ENCODE results near the gene ACP7. TPM values are rescaled to one million over a fixed set of nuclear protein-coding genes. Genes with fewer than 3 reads are reported as not detected.
"Not testable (repeated sequence)": the region's sequence is repeated elsewhere in the genome, so short reads cannot be mapped to it uniquely, and the experiment has no call there.

Gene ACP7
- total and polyA plus RNA-seq, 2 experiments from 2014 or later = 0.27 to 0.45 TPM

DNA sequence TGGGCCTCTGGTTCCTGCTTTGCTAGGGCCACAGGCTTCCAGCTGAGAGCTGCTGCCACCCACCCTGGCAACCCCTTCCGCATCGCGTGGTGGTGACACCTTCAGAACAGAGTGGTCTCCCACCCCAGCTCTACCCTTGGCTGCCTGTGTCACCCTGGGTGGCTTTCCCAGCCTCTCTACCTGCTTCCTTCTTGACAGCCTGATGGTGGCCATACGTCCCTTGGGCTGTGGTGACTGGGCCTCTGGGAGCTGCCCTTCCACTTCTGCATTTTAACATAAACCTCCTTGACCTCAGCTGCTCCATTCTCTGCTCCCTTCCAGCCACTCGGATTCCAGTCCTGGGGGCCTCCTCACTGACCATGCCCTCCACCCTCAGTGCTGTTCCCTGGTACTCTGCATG is 58.5 kb downstream of the ACP7 start (continued):
- TF ChIP-seq, protein P1, sequence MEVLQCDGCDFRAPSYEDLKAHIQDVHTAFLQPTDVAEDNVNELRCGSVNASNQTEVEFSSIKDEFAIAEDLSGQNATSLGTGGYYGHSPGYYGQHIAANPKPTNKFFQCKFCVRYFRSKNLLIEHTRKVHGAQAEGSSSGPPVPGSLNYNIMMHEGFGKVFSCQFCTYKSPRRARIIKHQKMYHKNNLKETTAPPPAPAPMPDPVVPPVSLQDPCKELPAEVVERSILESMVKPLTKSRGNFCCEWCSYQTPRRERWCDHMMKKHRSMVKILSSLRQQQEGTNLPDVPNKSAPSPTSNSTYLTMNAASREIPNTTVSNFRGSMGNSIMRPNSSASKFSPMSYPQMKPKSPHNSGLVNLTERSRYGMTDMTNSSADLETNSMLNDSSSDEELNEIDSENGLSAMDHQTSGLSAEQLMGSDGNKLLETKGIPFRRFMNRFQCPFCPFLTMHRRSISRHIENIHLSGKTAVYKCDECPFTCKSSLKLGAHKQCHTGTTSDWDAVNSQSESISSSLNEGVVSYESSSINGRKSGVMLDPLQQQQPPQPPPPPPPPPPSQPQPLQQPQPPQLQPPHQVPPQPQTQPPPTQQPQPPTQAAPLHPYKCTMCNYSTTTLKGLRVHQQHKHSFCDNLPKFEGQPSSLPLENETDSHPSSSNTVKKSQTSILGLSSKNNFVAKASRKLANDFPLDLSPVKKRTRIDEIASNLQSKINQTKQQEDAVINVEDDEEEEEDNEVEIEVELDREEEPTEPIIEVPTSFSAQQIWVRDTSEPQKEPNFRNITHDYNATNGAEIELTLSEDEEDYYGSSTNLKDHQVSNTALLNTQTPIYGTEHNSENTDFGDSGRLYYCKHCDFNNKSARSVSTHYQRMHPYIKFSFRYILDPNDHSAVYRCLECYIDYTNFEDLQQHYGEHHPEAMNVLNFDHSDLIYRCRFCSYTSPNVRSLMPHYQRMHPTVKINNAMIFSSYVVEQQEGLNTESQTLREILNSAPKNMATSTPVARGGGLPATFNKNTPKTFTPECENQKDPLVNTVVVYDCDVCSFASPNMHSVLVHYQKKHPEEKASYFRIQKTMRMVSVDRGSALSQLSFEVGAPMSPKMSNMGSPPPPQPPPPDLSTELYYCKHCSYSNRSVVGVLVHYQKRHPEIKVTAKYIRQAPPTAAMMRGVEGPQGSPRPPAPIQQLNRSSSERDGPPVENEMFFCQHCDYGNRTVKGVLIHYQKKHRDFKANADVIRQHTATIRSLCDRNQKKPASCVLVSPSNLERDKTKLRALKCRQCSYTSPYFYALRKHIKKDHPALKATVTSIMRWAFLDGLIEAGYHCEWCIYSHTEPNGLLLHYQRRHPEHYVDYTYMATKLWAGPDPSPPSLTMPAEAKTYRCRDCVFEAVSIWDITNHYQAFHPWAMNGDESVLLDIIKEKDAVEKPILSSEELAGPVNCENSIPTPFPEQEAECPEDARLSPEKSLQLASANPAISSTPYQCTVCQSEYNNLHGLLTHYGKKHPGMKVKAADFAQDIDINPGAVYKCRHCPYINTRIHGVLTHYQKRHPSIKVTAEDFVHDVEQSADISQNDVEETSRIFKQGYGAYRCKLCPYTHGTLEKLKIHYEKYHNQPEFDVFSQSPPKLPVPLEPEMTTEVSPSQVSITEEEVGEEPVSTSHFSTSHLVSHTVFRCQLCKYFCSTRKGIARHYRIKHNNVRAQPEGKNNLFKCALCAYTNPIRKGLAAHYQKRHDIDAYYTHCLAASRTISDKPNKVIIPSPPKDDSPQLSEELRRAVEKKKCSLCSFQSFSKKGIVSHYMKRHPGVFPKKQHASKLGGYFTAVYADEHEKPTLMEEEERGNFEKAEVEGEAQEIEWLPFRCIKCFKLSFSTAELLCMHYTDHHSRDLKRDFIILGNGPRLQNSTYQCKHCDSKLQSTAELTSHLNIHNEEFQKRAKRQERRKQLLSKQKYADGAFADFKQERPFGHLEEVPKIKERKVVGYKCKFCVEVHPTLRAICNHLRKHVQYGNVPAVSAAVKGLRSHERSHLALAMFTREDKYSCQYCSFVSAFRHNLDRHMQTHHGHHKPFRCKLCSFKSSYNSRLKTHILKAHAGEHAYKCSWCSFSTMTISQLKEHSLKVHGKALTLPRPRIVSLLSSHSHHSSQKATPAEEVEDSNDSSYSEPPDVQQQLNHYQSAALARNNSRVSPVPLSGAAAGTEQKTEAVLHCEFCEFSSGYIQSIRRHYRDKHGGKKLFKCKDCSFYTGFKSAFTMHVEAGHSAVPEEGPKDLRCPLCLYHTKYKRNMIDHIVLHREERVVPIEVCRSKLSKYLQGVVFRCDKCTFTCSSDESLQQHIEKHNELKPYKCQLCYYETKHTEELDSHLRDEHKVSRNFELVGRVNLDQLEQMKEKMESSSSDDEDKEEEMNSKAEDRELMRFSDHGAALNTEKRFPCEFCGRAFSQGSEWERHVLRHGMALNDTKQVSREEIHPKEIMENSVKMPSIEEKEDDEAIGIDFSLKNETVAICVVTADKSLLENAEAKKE (CRISPR knock-in tag; IDR thresholded peaks at IDR 0.05) = no peak

DNA sequence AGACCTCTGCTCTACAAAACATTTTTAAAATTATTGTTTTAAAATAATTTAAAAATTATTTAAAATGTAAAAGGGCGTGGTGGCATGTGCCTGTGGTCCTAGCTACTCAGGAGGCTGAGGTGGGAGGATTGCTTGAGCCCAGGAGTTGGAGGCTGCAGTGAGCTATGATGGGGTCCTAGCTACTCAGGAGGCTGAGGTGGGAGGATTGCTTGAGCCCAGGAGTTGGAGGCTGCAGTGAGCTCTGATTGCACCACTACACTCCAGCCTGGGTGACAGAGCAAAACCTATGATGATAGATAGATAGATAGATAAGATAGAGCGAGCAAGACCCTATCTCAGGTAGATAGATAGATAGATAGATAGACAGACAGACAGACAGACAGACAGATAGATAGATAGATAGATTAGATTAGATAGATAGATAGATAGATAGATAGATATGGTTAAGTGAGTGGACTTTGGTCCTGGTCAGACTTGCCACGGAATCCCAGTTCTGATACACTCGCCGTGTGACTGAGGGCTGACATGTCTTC is 59.7 kb downstream of the ACP7 start:
- not testable (repeated sequence) for H3K36me3 Mint-ChIP-seq (ENCODE audit: low read depth); H3K4me3 Mint-ChIP-seq; H3K9me2 ChIP-seq (ENCODE audit: insufficient read depth); H3K36me3 ChIP-seq (ENCODE audit: insufficient read depth); H3K27ac Mint-ChIP-seq; DNase-seq (ENCODE audit: low spot score); H3K4me3 ChIP-seq; H3K27me3 ChIP-seq (ENCODE audit: insufficient read depth); H3K9me3 Mint-ChIP-seq; H2AFZ ChIP-seq; ATAC-seq
- Histone ChIP-seq H4K20me1 (replicated peaks; ENCODE audit: insufficient read depth) (peaks cover 19% of the 10 kb centered on the region), H3K27ac (ENCODE audit: low read depth) (peak overlapping the region; percentile 77; the same call in 1 of the 2 replicates), H3K4me2 (0 out of 2 replicates have a peak overlapping the region, but pooled peaks have one; percentile 62), H3F3A (replicated peaks; ENCODE audit: low read depth) (peaks cover 13% of the 10 kb centered on the region; the same call in 1 of the 2 replicates), H3K4me1 (ENCODE audit: insufficient read depth) (peaks cover 55% of the 10 kb centered on the region), H3K79me2 (replicated peaks; ENCODE audit: insufficient read depth) (peaks cover 86% of the 10 kb centered on the region)
- H3K4me1 Mint-ChIP-seq = peaks cover 71% of the 10 kb centered on the region
- peaks cover 14% of the 10 kb centered on the region for H3K27me3 Mint-ChIP-seq (ENCODE audit: insufficient read depth, low read depth, poor library complexity)

DNA sequence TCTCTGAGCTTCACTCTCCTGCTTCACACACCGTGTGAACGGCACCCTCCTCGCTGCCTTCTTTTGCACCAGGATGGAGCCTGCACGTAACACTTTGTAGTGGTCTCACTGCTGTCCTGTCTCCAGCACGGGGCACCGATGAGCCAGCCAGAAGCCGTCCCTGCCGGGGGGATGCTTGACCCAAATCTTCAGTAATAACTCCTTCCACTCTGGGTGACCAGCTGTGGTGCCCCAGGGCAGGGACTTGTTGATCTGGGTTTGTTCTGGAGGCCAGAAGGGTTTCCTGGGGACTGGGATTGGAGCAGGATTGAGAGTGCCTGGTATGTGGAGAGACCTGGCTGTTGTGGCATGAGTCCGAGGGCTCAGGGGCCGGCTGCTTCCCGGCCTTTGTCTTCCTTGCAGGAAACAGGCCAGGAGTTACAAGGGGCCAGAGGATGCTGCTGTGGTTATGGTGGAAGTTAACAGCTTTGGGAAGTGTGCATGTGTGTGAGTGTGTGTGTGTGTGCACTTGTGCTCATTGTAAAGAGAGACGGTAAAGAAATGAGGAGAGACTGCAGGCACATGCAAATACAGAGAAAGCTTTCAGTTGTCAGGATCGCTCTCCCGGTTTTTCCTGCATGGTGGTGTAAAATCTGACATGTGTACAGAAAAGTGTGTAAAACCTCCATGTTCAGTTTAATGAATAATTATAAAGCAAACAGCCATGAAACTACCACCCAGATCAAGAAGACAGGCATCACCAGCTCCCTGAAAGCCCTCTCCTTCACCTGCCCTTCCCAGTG is 60.3 kb downstream of the ACP7 start:
- Histone ChIP-seq H3K4me2 (peak overlapping the region; percentile 62), H3K79me2 (replicated peaks; ENCODE audit: insufficient read depth) (peaks cover 87% of the 10 kb centered on the region), H3F3A (replicated peaks; ENCODE audit: low read depth) (peaks cover 15% of the 10 kb centered on the region; the same call in 1 of the 2 replicates), H3K4me1 (ENCODE audit: insufficient read depth) (peaks cover 50% of the 10 kb centered on the region), H3K27ac (ENCODE audit: low read depth) (peak overlapping the region; percentile 77), H3K27me3 (ENCODE audit: insufficient read depth) (no peaks in the 10 kb centered on the region), H2AFZ (no peak overlapping the region), H4K20me1 (replicated peaks; ENCODE audit: insufficient read depth) (peaks cover 19% of the 10 kb centered on the region), H3K4me3 (no peak overlapping the region), H3K9me2 (ENCODE audit: insufficient read depth) (no peaks in the 10 kb centered on the region), H3K36me3 (ENCODE audit: insufficient read depth) (no peaks in the 10 kb centered on the region)
- peak; percentile 35 for ATAC-seq
- H3K9me3 Mint-ChIP-seq = 0 out of 3 replicates have a peak, but pooled peaks cover 6% of the 10 kb centered on the region
- TF ChIP-seq, protein P2, sequence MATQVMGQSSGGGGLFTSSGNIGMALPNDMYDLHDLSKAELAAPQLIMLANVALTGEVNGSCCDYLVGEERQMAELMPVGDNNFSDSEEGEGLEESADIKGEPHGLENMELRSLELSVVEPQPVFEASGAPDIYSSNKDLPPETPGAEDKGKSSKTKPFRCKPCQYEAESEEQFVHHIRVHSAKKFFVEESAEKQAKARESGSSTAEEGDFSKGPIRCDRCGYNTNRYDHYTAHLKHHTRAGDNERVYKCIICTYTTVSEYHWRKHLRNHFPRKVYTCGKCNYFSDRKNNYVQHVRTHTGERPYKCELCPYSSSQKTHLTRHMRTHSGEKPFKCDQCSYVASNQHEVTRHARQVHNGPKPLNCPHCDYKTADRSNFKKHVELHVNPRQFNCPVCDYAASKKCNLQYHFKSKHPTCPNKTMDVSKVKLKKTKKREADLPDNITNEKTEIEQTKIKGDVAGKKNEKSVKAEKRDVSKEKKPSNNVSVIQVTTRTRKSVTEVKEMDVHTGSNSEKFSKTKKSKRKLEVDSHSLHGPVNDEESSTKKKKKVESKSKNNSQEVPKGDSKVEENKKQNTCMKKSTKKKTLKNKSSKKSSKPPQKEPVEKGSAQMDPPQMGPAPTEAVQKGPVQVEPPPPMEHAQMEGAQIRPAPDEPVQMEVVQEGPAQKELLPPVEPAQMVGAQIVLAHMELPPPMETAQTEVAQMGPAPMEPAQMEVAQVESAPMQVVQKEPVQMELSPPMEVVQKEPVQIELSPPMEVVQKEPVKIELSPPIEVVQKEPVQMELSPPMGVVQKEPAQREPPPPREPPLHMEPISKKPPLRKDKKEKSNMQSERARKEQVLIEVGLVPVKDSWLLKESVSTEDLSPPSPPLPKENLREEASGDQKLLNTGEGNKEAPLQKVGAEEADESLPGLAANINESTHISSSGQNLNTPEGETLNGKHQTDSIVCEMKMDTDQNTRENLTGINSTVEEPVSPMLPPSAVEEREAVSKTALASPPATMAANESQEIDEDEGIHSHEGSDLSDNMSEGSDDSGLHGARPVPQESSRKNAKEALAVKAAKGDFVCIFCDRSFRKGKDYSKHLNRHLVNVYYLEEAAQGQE (IDR thresholded peaks at IDR 0.05; ENCODE audit: unreplicated experiment) = no peak
- TF ChIP-seq, protein P3, sequence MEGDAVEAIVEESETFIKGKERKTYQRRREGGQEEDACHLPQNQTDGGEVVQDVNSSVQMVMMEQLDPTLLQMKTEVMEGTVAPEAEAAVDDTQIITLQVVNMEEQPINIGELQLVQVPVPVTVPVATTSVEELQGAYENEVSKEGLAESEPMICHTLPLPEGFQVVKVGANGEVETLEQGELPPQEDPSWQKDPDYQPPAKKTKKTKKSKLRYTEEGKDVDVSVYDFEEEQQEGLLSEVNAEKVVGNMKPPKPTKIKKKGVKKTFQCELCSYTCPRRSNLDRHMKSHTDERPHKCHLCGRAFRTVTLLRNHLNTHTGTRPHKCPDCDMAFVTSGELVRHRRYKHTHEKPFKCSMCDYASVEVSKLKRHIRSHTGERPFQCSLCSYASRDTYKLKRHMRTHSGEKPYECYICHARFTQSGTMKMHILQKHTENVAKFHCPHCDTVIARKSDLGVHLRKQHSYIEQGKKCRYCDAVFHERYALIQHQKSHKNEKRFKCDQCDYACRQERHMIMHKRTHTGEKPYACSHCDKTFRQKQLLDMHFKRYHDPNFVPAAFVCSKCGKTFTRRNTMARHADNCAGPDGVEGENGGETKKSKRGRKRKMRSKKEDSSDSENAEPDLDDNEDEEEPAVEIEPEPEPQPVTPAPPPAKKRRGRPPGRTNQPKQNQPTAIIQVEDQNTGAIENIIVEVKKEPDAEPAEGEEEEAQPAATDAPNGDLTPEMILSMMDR (conservative IDR thresholded peaks at IDR 0.05; ENCODE audit: low read depth in 2 of 2) = 0 out of 4 replicates have a peak, but pooled peaks of 1 of the 2 experiments have one; percentile 10
- no peak for TF ChIP-seq CREB1 (CRISPR knock-in tag; IDR thresholded peaks at IDR 0.05; ENCODE audit: low read depth)
- H3K36me3 Mint-ChIP-seq (ENCODE audit: low read depth) = peaks cover 10% of the 10 kb centered on the region
- no peak overlapping the region for H3K27ac Mint-ChIP-seq
- peaks cover 66% of the 10 kb centered on the region for H3K4me1 Mint-ChIP-seq
- H3K4me3 Mint-ChIP-seq = no peak overlapping the region; the same call in 2 of the 3 replicates
- peak; percentile 46 for DNase-seq (ENCODE audit: low spot score)
- peaks cover 13% of the 10 kb centered on the region for H3K27me3 Mint-ChIP-seq (ENCODE audit: insufficient read depth, low read depth, poor library complexity)
